Ishikawa (cell line): ENCODE measurements around the gene P2RX6.

Experiments
- CEBPB ChIP-seq: IDR thresholded peaks from 2 replicates; pipeline ENCODE4 v1.6.1; 2012
- CREB1 ChIP-seq: IDR thresholded peaks from 2 replicates; pipeline ENCODE4 v1.6.1; 2012; ENCODE audit warnings: low read depth
- EGR1 ChIP-seq: IDR thresholded peaks from 2 replicates; pipeline ENCODE4 v1.6.1; 2012
- EP300 ChIP-seq: IDR thresholded peaks from 2 replicates; pipeline ENCODE4 v1.6.1; 2012; ENCODE audit warnings: borderline replicate concordance
- FOXM1 ChIP-seq: IDR thresholded peaks from 2 replicates; pipeline ENCODE4 v1.6.1; 2012; ENCODE audit warnings: low read depth, borderline replicate concordance
- NFIC ChIP-seq: IDR thresholded peaks from 2 replicates; pipeline ENCODE4 v1.6.1; 2012
- RAD21 ChIP-seq: IDR thresholded peaks from 2 replicates; pipeline ENCODE4 v1.6.1; 2012; ENCODE audit warnings: low read depth
- TAF1 ChIP-seq: IDR thresholded peaks from 2 replicates; pipeline ENCODE4 v1.6.1; 2012; ENCODE audit warnings: low read depth, mild to moderate bottlenecking
- TCF12 ChIP-seq: IDR thresholded peaks from 2 replicates; pipeline ENCODE4 v1.6.1; 2012; ENCODE audit warnings: low read depth
- TEAD4 ChIP-seq: IDR thresholded peaks from 2 replicates; pipeline ENCODE4 v1.6.1; 2012
- YY1 ChIP-seq: IDR thresholded peaks from 2 replicates; pipeline ENCODE4 v1.6.1; 2012; ENCODE audit warnings: low read depth
- ZBTB7A ChIP-seq: IDR thresholded peaks from 2 replicates; pipeline ENCODE4 v1.6.1; 2012; ENCODE audit warnings: low read depth
- TF ChIP-seq, protein P1 (sequence below): IDR thresholded peaks from 2 replicates; pipeline ENCODE4 v1.6.1; 2012
- TF ChIP-seq, protein P2 (sequence below): IDR thresholded peaks from 2 replicates; pipeline ENCODE4 v1.6.1; 2012
- TF ChIP-seq, protein P3 (sequence below): IDR thresholded peaks from 2 replicates; pipeline ENCODE4 v1.6.1; 2012; ENCODE audit warnings: low read depth, mild to moderate bottlenecking

The P2RX6 gene

DNA sequence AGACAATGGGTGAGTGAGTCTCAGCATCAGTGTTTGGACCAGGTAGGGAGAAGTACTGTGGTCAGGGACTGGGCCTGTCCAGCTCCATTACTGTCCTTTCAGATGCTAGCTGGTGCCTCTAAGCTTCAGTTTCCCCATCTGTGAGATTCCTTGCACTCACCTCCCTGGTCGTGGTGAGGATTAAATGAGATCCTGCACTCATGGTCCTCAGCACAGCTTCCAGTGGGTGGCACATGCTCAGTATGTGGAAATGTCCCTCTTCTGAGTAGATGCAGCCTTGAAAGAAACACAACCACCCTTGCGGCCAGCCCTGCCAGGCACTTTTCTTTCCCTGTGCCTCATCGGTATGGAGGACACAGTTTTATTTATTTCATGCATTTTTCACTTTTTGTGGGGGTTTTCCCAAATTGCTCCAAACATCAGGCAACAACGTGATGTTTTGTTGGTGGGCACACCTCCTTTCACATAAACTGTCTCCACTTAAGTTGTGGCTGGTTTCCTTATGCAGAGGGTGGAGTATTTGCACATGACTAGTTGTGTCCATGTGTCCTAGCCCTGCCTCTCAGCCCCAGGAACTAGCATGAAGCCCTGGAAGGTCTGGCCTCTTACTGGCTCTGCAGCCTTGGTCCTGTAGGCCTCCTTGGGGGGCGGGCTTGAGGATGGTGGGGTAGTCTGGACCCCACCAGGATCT lies 31.7 kb upstream of the P2RX6 start:
- TF ChIP-seq ZBTB7A (no peak), TAF1 (no peak), EGR1 (no peak), TCF12 (no peak), CREB1 (no peak), TEAD4 (no peak), RAD21 (no peak), CEBPB (no peak), EP300 (no peak), NFIC (no peak)
- TF ChIP-seq, protein P1, sequence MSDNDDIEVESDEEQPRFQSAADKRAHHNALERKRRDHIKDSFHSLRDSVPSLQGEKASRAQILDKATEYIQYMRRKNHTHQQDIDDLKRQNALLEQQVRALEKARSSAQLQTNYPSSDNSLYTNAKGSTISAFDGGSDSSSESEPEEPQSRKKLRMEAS: no peak
- TF ChIP-seq, protein P2, sequence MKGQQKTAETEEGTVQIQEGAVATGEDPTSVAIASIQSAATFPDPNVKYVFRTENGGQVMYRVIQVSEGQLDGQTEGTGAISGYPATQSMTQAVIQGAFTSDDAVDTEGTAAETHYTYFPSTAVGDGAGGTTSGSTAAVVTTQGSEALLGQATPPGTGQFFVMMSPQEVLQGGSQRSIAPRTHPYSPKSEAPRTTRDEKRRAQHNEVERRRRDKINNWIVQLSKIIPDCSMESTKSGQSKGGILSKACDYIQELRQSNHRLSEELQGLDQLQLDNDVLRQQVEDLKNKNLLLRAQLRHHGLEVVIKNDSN: no peak
- TF ChIP-seq, protein P3, sequence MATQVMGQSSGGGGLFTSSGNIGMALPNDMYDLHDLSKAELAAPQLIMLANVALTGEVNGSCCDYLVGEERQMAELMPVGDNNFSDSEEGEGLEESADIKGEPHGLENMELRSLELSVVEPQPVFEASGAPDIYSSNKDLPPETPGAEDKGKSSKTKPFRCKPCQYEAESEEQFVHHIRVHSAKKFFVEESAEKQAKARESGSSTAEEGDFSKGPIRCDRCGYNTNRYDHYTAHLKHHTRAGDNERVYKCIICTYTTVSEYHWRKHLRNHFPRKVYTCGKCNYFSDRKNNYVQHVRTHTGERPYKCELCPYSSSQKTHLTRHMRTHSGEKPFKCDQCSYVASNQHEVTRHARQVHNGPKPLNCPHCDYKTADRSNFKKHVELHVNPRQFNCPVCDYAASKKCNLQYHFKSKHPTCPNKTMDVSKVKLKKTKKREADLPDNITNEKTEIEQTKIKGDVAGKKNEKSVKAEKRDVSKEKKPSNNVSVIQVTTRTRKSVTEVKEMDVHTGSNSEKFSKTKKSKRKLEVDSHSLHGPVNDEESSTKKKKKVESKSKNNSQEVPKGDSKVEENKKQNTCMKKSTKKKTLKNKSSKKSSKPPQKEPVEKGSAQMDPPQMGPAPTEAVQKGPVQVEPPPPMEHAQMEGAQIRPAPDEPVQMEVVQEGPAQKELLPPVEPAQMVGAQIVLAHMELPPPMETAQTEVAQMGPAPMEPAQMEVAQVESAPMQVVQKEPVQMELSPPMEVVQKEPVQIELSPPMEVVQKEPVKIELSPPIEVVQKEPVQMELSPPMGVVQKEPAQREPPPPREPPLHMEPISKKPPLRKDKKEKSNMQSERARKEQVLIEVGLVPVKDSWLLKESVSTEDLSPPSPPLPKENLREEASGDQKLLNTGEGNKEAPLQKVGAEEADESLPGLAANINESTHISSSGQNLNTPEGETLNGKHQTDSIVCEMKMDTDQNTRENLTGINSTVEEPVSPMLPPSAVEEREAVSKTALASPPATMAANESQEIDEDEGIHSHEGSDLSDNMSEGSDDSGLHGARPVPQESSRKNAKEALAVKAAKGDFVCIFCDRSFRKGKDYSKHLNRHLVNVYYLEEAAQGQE: no peak

DNA sequence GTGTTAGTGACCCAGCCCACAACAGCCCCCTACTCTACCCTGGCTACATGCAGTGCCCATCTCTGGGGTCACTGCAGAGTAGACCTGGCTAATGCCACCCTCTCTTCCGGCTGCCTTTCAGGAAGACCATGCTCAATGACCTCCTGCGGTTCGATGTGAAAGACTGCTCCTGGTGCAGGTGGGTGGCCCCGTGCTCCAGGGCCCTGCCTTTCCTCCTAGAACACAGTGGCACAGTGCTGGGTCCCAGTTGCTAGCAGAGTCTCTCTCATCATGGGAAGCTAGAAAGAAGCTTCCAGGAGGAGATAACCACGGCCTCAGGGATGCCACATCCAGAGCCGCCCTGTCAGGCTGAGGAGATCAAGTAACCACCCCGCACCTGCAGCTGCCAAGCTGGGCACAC lies 29.2 kb upstream of the P2RX6 start:
- TF ChIP-seq FOXM1: no peak

DNA sequence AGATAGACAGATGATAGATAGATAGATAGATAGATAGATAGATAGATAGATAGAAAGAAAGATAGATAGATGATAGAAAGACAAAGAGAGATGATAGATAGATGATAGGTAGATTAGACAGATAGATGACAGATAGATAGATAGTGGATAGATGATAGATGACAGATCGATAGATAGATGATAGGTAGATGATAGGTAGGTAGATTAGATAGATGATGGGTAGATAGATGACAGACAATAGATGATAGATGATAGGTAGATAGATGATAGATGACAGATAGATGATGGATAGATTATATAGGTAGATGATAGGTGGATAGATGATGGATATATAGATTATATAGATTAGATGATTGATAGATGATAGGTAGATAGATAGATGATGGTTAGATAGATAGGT lies 28.6 kb upstream of the P2RX6 start:
- TF ChIP-seq NFIC (no peak), FOXM1 (no peak)

DNA sequence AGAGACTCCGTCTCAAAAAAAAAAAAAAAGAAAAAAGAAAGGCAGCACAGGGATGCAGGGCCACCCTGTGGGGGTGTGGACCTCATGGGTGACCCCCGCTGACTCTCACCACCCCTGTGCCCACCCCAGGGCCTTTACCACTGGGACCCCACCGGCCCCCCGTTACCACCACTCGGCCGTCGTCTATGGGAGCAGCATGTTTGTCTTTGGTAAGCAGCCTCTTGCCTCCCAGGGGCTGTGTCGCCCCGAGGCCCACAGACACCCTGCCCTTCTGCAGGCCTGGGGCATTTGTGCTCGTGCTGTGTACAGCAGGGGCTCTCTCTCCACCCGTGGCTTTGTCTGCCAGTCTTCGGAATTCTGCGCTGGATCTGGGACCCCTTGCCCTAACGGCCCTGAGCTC lies 27.6 kb upstream of the P2RX6 start:
- TF ChIP-seq TAF1 (no peak), EP300 (no peak), FOXM1 (no peak), EGR1 (no peak), ZBTB7A (no peak), NFIC (no peak), RAD21 (no peak), CREB1 (no peak), YY1 (no peak), TCF12 (no peak)
- TF ChIP-seq, protein P1: no peak
- TF ChIP-seq, protein P3: no peak
- TF ChIP-seq, protein P2: no peak

DNA sequence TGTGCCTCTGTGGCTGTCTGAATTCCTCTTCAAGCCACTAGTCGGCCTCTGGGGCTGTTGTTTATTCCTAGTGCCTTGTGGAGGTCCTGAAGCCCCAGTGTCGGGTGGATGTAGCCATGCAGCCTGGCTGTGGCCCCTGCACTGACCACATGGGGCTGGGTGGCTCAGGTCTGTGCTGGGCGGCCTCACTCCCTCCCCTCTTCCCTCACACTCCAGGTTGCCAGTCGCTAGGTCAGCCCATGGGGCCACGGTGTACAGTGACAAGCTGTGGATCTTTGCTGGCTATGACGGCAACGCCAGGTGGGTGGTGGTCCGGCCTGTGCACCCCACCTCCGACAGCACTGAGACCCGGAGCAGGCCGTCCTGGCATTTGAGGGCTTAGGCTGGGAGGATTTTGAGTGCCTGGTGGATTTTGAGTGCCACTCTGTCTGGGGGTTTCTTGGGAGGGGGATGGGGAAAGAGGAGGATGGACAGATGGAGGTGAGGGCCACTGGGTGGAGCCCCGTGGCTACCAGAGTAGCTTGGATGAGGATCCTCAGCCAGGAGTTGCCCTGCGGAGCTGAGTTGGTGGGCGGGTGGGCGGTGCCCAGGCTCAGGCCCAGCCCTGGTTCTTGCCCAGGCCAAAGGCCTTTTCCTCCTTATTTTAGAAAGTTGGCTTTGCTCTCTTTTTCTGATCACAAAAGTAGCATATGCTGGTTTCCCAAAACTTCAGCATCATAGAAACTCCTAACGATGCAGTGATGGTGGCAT lies 26.2 kb upstream of the P2RX6 start:
- no peak for TF ChIP-seq YY1
- TF ChIP-seq TAF1: no peak
- TF ChIP-seq NFIC: no peak
- TF ChIP-seq, protein P2: no peak
- no peak for TF ChIP-seq ZBTB7A
- TF ChIP-seq EGR1: no peak
- no peak for TF ChIP-seq EP300
- TF ChIP-seq, protein P1: no peak
- no peak for TF ChIP-seq RAD21
- no peak for TF ChIP-seq CEBPB
- no peak for TF ChIP-seq FOXM1
- TF ChIP-seq CREB1: no peak
- TF ChIP-seq, protein P3: no peak
- no peak for TF ChIP-seq TCF12
- no peak for TF ChIP-seq TEAD4
